Natural killer cell (primary cell): Measurements from ENCODE around the gene NNMT. TPM values are rescaled to one million over a fixed set of nuclear protein-coding genes. Genes with fewer than 3 reads are reported as not detected.

Source experiments
- ATAC-seq, 3 donors: fragments of 150-1000 bp in 2 of 3; fragments of 200-7000 bp in 1 of 3; cut with Tn5 transposase; 1 replicate in 1 of 3; 2 replicates in 2 of 3; pipeline ENCODE4 v1.10.0; 2021; ENCODE audit warnings: mild to moderate bottlenecking in 2 of 3, moderate library complexity in 2 of 3
- DNase-seq, 2 donors: peaks; one replicate each; pipeline versions ENCODE4 v3.0.0 to v3.0.0-alpha.2; 2013 to 2021; ENCODE audit warnings: mixed read lengths in 1 of 2
- H3K27ac ChIP-seq: one replicate; pipeline ENCODE4 v1.5.1; 2013; ENCODE audit warnings: mild to moderate bottlenecking, low read length
- H3K27me3 ChIP-seq: one replicate; pipeline ENCODE4 v1.6.1; 2013; ENCODE audit warnings: low read length; ENCODE audit not compliant: control insufficient read depth, insufficient read depth
- H3K36me3 ChIP-seq: one replicate; pipeline ENCODE4 v1.6.1; 2013; ENCODE audit warnings: low read length; ENCODE audit not compliant: control insufficient read depth, insufficient read depth
- H3K4me1 ChIP-seq: one replicate; pipeline ENCODE4 v1.6.1; 2013; ENCODE audit warnings: low read length; ENCODE audit not compliant: control insufficient read depth, insufficient read depth
- H3K4me3 ChIP-seq: one replicate; pipeline ENCODE4 v1.5.1; 2013; ENCODE audit warnings: low read length
- H3K9me3 ChIP-seq: one replicate; pipeline ENCODE4 v1.6.1; 2013; ENCODE audit warnings: low read length; ENCODE audit not compliant: control insufficient read depth, insufficient read depth
- H3K27ac Mint-ChIP-seq, 2 donors: one replicate each; pipeline ENCODE4 v1.8.0; 2022; ENCODE audit warnings: mild to moderate bottlenecking in 2 of 2, mixed read lengths in 2 of 2, moderate library complexity in 1 of 2
- H3K27me3 Mint-ChIP-seq, 2 donors: one replicate each; pipeline ENCODE4 v1.8.0; 2022; ENCODE audit warnings: low read depth in 2 of 2, mixed read lengths in 2 of 2
- H3K36me3 Mint-ChIP-seq: one replicate; pipeline ENCODE4 v1.8.0; 2022; ENCODE audit warnings: mixed read lengths
- H3K4me1 Mint-ChIP-seq, 2 donors: one replicate each; pipeline ENCODE4 v1.8.0; 2022; ENCODE audit warnings: mixed read lengths in 2 of 2
- H3K4me3 Mint-ChIP-seq: one replicate; pipeline ENCODE4 v1.8.0; 2022; ENCODE audit warnings: mild to moderate bottlenecking, moderate library complexity, mixed read lengths
- H3K9me3 Mint-ChIP-seq, 2 donors: one replicate each; pipeline ENCODE4 v1.8.0; 2022; ENCODE audit warnings: mixed read lengths in 2 of 2
- WGBS: methylation state at CpG from one replicate; pipeline ENCODE4 v1.1.7; 2013; ENCODE audit warnings: missing lambda C conversion rate; ENCODE audit not compliant: insufficient coverage; 5-methylcytosine and 5-hydroxymethylcytosine counted together
- intact Hi-C: fragments of 100-400 bp; cut with micrococcal nuclease; formaldehyde crosslinking; loops from one replicate; pipeline ENCODE4 v1.14.2; 2022
- total RNA-seq, 4 donors: library from RNA; stranded (reverse); fragments of 120-200 nt in 1 of 4; gene quantifications; one replicate each; pipeline versions ENCODE4 v1.2.3 to v1.2.4, GENCODE V29; 2013 to 2022
- TF ChIP-seq, protein P1 (sequence below): fragments of 200-600 bp; IDR thresholded peaks from one replicate; pipeline ENCODE4 v1.8.0; 2022; ENCODE audit warnings: antibody characterized with exemption

The NNMT gene
- total RNA-seq, 3 donors from 2014 or later (not counting 1 experiment from before 2014, with no cell fraction given), result 1.8 to 2.4 (median 2.0) TPM

DNA sequence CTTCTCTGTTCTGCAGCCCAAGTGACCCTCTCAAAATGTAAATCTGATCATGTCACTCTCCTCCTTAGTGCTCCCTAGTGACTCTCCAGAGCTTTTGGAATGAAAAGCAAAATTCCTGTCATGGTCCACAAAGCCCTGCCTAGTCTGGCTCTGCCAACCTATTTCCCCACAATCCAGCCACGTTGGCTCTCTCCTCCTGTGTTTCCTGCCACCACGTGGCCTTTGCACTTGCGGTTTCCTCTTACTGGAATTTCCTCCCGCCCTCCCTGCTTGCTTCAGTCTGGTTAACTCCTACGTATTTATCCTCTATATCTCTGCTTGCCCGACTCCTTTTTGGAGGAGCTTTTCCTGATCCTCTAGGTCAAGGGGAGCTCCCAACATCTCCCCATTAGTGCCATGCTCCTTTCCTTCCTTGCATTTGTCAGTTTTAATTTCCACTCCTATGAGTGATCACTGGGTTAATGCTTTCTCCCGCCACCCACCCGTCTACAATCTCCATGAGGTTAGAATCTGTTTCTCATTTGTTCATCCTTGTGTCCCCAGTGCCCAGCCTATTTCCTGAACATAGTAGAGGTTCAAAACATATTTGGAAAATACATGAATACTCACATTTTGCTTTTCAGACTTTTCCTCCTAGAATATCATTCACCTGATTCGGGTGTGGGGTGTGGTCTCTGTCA, 11.5 kb downstream of the NNMT start:
- DNase-seq (no peak), ATAC-seq (no peak)
- Mint-ChIP-seq H3K27ac (no peak overlapping the region), H3K4me1 (no peaks in the 10 kb centered on the region), H3K36me3 (no peaks in the 10 kb centered on the region), H3K4me3 (no peak overlapping the region), H3K27me3 (peaks cover 32 to 36% of the 10 kb centered on the region in 2 donors), H3K9me3 (no peaks in the 10 kb centered on the region)
- 32% methylated on average over 9 of the region's 9 CpGs for WGBS
- TF ChIP-seq, protein P1, sequence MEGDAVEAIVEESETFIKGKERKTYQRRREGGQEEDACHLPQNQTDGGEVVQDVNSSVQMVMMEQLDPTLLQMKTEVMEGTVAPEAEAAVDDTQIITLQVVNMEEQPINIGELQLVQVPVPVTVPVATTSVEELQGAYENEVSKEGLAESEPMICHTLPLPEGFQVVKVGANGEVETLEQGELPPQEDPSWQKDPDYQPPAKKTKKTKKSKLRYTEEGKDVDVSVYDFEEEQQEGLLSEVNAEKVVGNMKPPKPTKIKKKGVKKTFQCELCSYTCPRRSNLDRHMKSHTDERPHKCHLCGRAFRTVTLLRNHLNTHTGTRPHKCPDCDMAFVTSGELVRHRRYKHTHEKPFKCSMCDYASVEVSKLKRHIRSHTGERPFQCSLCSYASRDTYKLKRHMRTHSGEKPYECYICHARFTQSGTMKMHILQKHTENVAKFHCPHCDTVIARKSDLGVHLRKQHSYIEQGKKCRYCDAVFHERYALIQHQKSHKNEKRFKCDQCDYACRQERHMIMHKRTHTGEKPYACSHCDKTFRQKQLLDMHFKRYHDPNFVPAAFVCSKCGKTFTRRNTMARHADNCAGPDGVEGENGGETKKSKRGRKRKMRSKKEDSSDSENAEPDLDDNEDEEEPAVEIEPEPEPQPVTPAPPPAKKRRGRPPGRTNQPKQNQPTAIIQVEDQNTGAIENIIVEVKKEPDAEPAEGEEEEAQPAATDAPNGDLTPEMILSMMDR, result no peak
- no peaks in the 10 kb centered on the region for H3K4me1 ChIP-seq
- no peak overlapping the region for H3K27ac ChIP-seq
- no peaks in the 10 kb centered on the region for H3K36me3 ChIP-seq
- no peak overlapping the region for H3K4me3 ChIP-seq
- intact Hi-C loops, result no loop called here
- H3K9me3 ChIP-seq, result no peaks in the 10 kb centered on the region
- H3K27me3 ChIP-seq, result peaks cover 2% of the 10 kb centered on the region

GRCh38 chr11:114308689-114309089, 12.5 kb downstream of the NNMT start:
- H3K36me3 Mint-ChIP-seq, result no peaks in the 10 kb centered on the region
- no peak for DNase-seq
- H3K4me1 Mint-ChIP-seq, result no peaks in the 10 kb centered on the region
- H3K27me3 Mint-ChIP-seq, result peaks cover 32 to 36% of the 10 kb centered on the region in 2 donors
- 84% methylated on average over 6 of the region's 6 CpGs for WGBS
- TF ChIP-seq, protein P1, result no peak
- no peak overlapping the region for H3K4me3 Mint-ChIP-seq
- Histone ChIP-seq H3K4me1 (no peaks in the 10 kb centered on the region), H3K9me3 (no peaks in the 10 kb centered on the region), H3K27me3 (peaks cover 2% of the 10 kb centered on the region), H3K27ac (no peak overlapping the region), H3K4me3 (no peak overlapping the region), H3K36me3 (no peaks in the 10 kb centered on the region)
- ATAC-seq, result no peak
- intact Hi-C loops, result no loop called here
- H3K27ac Mint-ChIP-seq, result no peak overlapping the region
- no peaks in the 10 kb centered on the region for H3K9me3 Mint-ChIP-seq

DNA sequence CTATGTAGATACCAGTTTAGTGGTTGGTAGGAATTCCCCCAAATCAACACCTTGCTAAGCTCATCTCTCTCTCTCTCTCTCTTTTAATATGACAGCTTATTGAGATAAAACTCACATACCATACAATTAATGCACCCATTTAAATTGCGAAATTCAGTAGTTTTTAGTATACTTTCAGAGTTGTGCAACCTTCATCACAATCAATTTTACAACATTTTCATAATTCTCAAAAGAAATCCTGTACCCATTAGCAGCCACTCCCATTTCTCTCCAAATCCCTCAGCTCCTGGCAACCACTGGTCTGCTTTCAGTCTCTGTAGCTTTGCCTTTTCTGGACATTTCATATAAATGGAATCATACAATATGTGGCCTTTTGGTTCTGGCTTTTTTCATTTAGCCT, 13.3 kb downstream of the NNMT start:
- ATAC-seq (no peak), DNase-seq (no peak)
- Histone ChIP-seq H3K4me1 (no peaks in the 10 kb centered on the region), H3K9me3 (no peaks in the 10 kb centered on the region), H3K27me3 (peaks cover 2% of the 10 kb centered on the region), H3K4me3 (no peak overlapping the region), H3K36me3 (no peaks in the 10 kb centered on the region), H3K27ac (no peak overlapping the region)
- Mint-ChIP-seq H3K4me1 (no peaks in the 10 kb centered on the region), H3K9me3 (no peaks in the 10 kb centered on the region), H3K4me3 (no peak overlapping the region), H3K27me3 (peaks cover 28 to 36% of the 10 kb centered on the region in 2 donors), H3K36me3 (no peaks in the 10 kb centered on the region), H3K27ac (no peak overlapping the region)
- WGBS, result 85% methylated on average over 1 of the region's 1 CpG
- TF ChIP-seq, protein P1, result no peak
- intact Hi-C loops, result no loop called here

- Histone ChIP-seq H3K9me3 (no peaks in the 10 kb centered on the region), H3K27me3 (peaks cover 2% of the 10 kb centered on the region), H3K27ac (no peak overlapping the region), H3K4me3 (no peak overlapping the region), H3K36me3 (no peaks in the 10 kb centered on the region), H3K4me1 (no peaks in the 10 kb centered on the region)
- ATAC-seq, result no peak
- intact Hi-C loops, result no loop called here
- H3K36me3 Mint-ChIP-seq, result no peaks in the 10 kb centered on the region
- 80% methylated on average over 2 of the region's 2 CpGs for WGBS
- no peak for DNase-seq
- no peak overlapping the region for H3K27ac Mint-ChIP-seq
- TF ChIP-seq, protein P1, result no peak
- H3K4me1 Mint-ChIP-seq, result peaks cover 0 to under 1% of the 10 kb centered on the region in 2 donors
- H3K9me3 Mint-ChIP-seq, result no peaks in the 10 kb centered on the region
- peaks cover 28 to 36% of the 10 kb centered on the region in 2 donors for H3K27me3 Mint-ChIP-seq
- no peak overlapping the region for H3K4me3 Mint-ChIP-seq
Measured at GRCh38 chr11:114310095-114310494, 13.9 kb downstream of the NNMT start.
